Gastroesophageal sphincter (tissue), 3 donors: ENCODE measurements around the gene DAPK2.

Experiments used
- CTCF ChIP-seq, 4 experiments: fragments of 200-600 bp in 2 of 4; fragments of 450-650 bp in 2 of 4; sonication (generic) in 1 of 4; IDR thresholded peaks; one replicate each; pipeline ENCODE4 v1.5.1; 2017 to 2019; ENCODE audit warnings: antibody characterized with exemption in 4 of 4, mild to moderate bottlenecking in 2 of 4, moderate library complexity in 2 of 4
- POLR2A ChIP-seq, 2 donors: fragments of 450-650 bp; IDR thresholded peaks; one replicate each; pipeline ENCODE4 v1.6.1; 2017; ENCODE audit warnings: antibody characterized with exemption in 2 of 2, mild to moderate bottlenecking in 2 of 2, moderate library complexity in 1 of 2

- TF ChIP-seq CTCF (IDR thresholded peaks at IDR 0.05) = no peak
- TF ChIP-seq POLR2A (IDR thresholded peaks at IDR 0.05) = no peak
Observed at GRCh38 chr15:63876085-63876662, 170.1 kb downstream of the DAPK2 start.
